Measurements from ENCODE around the gene MPPED2. TPM values are rescaled to one million over a fixed set of nuclear protein-coding genes. Genes with fewer than 3 reads are reported as not detected.

Gene MPPED2
- total and polyA plus RNA-seq, 2 of the 13 experiments (the other 11 are each of a cell fraction or from before 2014, with no cell fraction given): not detected

DNA sequence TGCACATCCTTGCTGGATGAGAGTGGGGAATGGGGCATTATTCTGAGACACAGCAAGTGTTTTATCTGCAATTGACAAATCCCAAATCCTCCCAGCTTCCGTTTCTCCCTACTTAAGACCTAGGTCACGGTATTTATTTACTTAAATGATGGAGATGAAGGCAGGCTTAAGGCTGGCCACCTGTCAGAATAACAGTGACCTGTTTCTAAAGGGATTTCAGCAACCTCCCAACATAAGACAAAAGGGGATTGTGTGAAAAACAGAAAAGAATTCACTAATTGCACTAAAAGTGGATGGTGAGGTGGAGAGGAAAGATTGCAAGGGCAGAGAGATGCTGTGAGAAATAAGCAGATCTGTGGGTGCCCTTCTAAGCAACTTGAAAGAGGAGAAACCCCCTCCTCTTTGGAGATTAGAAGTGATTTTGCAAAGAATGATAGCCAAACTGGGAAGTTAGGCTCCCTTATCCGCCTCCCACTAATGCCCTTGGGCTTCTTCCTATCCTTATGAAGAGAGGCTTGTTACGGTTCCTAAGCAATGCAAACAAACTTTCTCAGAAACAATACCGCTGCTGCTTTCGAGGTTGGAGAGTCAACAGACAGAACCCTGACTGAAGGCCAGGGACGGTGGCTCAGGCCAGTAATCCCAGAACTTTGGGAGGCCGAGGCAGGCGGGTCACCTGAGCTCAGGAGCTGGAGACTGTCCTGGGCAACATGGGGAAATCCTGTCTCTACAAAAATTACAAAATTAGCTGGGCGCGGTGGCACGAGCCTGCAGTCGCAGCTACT, 179.0 kb downstream of the MPPED2 start:
- no TSS peak for BruUV-seq (replicated peaks)
- H3K27ac ChIP-seq (ENCODE audit: extremely low read length, insufficient read depth, low read length): no peak overlapping the region
- POLR2A ChIA-PET: no interaction called here
- H3K4me1 ChIP-seq (ENCODE audit: insufficient read depth, low read length): no peaks in the 10 kb centered on the region
- H3K36me3 ChIP-seq (replicated peaks in 1 of 2; ENCODE audit: control insufficient read depth in 1 of 2, insufficient read depth in 2 of 2, low read length in 2 of 2): no peaks in the 10 kb centered on the region
- H4K20me1 ChIP-seq (ENCODE audit: insufficient read depth, low read length): no peaks in the 10 kb centered on the region
- no peak overlapping the region for H3K4me3 ChIP-seq (replicated peaks in 1 of 3; ENCODE audit: insufficient read depth in 1 of 3, low read depth in 2 of 3, low read length in 3 of 3)
- H3K9ac ChIP-seq (ENCODE audit: insufficient read depth, low read depth, low read length): no peak overlapping the region
- no peak overlapping the region for H3K4me2 ChIP-seq (ENCODE audit: low read depth, low read length)
- DNase-seq (ENCODE audit: low spot score) (peak; percentile 26), ATAC-seq (peak; percentile 68), FAIRE-seq (no peak)
- CTCF ChIA-PET (ENCODE audit: low intra/inter-chr PET ratio, low total read pairs): no interaction called here
- intact Hi-C loops (cut with micrococcal nuclease; ENCODE audit: unreplicated experiment) (no loop called here), in situ Hi-C loops (cut with HindIII; ENCODE audit: extremely low pct_ligation_motif_present, low pct_unique_long_range_greater_than_20kb) (no loop called here)
- 27% methylated on average over 12 of the region's 13 CpGs for WGBS (ENCODE audit: low lambda C conversion rate)
- no peak overlapping the region for H2AFZ ChIP-seq (ENCODE audit: low read length)
- H3K27me3 ChIP-seq (ENCODE audit: control insufficient read depth in 1 of 2, insufficient read depth in 2 of 2, low read length in 2 of 2): peaks cover 0 to 3% of the 10 kb centered on the region in 2 experiments; a peak in 1 of 5 replicates
- no peaks in the 10 kb centered on the region for H3K79me2 ChIP-seq (ENCODE audit: insufficient read depth, low read length)
- TF ChIP-seq, protein P1, sequence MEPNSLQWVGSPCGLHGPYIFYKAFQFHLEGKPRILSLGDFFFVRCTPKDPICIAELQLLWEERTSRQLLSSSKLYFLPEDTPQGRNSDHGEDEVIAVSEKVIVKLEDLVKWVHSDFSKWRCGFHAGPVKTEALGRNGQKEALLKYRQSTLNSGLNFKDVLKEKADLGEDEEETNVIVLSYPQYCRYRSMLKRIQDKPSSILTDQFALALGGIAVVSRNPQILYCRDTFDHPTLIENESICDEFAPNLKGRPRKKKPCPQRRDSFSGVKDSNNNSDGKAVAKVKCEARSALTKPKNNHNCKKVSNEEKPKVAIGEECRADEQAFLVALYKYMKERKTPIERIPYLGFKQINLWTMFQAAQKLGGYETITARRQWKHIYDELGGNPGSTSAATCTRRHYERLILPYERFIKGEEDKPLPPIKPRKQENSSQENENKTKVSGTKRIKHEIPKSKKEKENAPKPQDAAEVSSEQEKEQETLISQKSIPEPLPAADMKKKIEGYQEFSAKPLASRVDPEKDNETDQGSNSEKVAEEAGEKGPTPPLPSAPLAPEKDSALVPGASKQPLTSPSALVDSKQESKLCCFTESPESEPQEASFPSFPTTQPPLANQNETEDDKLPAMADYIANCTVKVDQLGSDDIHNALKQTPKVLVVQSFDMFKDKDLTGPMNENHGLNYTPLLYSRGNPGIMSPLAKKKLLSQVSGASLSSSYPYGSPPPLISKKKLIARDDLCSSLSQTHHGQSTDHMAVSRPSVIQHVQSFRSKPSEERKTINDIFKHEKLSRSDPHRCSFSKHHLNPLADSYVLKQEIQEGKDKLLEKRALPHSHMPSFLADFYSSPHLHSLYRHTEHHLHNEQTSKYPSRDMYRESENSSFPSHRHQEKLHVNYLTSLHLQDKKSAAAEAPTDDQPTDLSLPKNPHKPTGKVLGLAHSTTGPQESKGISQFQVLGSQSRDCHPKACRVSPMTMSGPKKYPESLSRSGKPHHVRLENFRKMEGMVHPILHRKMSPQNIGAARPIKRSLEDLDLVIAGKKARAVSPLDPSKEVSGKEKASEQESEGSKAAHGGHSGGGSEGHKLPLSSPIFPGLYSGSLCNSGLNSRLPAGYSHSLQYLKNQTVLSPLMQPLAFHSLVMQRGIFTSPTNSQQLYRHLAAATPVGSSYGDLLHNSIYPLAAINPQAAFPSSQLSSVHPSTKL (CRISPR knock-in tag; IDR thresholded peaks at IDR 0.05): peak; percentile 44; the same call in 1 of the 2 replicates
- TF ChIP-seq RARA (CRISPR knock-in tag; IDR thresholded peaks at IDR 0.05): peak; percentile 36; the same call in 1 of the 2 replicates
- TF ChIP-seq, protein P2, sequence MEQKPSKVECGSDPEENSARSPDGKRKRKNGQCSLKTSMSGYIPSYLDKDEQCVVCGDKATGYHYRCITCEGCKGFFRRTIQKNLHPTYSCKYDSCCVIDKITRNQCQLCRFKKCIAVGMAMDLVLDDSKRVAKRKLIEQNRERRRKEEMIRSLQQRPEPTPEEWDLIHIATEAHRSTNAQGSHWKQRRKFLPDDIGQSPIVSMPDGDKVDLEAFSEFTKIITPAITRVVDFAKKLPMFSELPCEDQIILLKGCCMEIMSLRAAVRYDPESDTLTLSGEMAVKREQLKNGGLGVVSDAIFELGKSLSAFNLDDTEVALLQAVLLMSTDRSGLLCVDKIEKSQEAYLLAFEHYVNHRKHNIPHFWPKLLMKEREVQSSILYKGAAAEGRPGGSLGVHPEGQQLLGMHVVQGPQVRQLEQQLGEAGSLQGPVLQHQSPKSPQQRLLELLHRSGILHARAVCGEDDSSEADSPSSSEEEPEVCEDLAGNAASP (CRISPR knock-in tag; IDR thresholded peaks at IDR 0.05; ENCODE audit: borderline replicate concordance): peak; percentile 16; the same call in 1 of the 2 replicates
- peak; percentile 98 for TF ChIP-seq BCL6 (CRISPR knock-in tag; IDR thresholded peaks at IDR 0.05)
- TF ChIP-seq ZFP36L1 (CRISPR knock-in tag; IDR thresholded peaks at IDR 0.05): no peak
- TF ChIP-seq SOX13 (IDR thresholded peaks at IDR 0.05): no peak
- TF ChIP-seq SOX13 (CRISPR knock-in tag; conservative IDR thresholded peaks at IDR 0.05 in 1 of 2, IDR thresholded peaks at IDR 0.05 in 1 of 2): peak in 1 of 2 experiments; percentile 50; a peak in 2 of 4 replicates
- peak; percentile 14; the same call in 1 of the 2 replicates for TF ChIP-seq SOX5 (CRISPR knock-in tag; IDR thresholded peaks at IDR 0.05; ENCODE audit: borderline replicate concordance)
- no peak for TF ChIP-seq FOXA1 (IDR thresholded peaks at IDR 0.05)
- TF ChIP-seq FOXA1 (CRISPR knock-in tag; IDR thresholded peaks at IDR 0.05): peak; percentile 62
- TF ChIP-seq, protein P3, sequence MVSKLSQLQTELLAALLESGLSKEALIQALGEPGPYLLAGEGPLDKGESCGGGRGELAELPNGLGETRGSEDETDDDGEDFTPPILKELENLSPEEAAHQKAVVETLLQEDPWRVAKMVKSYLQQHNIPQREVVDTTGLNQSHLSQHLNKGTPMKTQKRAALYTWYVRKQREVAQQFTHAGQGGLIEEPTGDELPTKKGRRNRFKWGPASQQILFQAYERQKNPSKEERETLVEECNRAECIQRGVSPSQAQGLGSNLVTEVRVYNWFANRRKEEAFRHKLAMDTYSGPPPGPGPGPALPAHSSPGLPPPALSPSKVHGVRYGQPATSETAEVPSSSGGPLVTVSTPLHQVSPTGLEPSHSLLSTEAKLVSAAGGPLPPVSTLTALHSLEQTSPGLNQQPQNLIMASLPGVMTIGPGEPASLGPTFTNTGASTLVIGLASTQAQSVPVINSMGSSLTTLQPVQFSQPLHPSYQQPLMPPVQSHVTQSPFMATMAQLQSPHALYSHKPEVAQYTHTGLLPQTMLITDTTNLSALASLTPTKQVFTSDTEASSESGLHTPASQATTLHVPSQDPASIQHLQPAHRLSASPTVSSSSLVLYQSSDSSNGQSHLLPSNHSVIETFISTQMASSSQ (IDR thresholded peaks at IDR 0.05; ENCODE audit: low read depth): no peak
- TF ChIP-seq, protein P3 (CRISPR knock-in tag; IDR thresholded peaks at IDR 0.05; ENCODE audit: borderline replicate concordance): peak; percentile 23; the same call in 1 of the 2 replicates
- TF ChIP-seq ZNF367 (CRISPR knock-in tag; IDR thresholded peaks at IDR 0.05; ENCODE audit: borderline replicate concordance): no peak
- no peak for TF ChIP-seq PPARG (CRISPR knock-in tag; conservative IDR thresholded peaks at IDR 0.05)
- peak; percentile 25; the same call in 1 of the 2 replicates for TF ChIP-seq FOXA3 (CRISPR knock-in tag; IDR thresholded peaks at IDR 0.05)
- H3K9me3 ChIP-seq (ENCODE audit: low read length): no peaks in the 10 kb centered on the region
